Activated CD8-positive, alpha-beta memory T cell treated with anti-CD3 and anti-CD28 coated beads, Interleukin-2, amount 50 U/mL, for 4 hours (primary cell): Measurements from ENCODE around the gene FERMT1.
"Not testable (repeated sequence)": the region's sequence is repeated elsewhere in the genome, so short reads cannot be mapped to it uniquely, and the experiment has no call there.

Experiments
- DNase-seq: peaks from one replicate; pipeline ENCODE4 v3.0.0-alpha.2; 2020

The FERMT1 gene

GRCh38 chr20:6067763-6068318, 55.0 kb downstream of the FERMT1 start:
- DNase-seq = no peak

DNA sequence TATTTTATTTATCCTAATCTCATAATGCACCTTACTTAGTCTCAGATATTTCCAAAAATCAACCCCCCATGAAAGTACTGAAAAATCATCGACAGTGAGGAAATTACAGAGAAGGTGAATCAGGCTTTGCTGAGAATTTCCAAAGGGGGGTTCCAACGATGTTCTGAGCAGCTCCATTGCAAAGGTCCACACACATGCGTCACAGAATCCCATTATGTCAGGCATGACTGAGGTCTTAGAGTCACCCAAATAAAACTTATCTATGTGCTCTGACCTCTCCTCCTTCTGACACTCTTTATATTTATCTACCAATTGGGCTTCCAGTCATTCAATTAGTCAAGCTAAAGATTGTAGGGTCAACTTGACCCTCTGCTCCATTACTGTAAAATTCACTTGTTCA, 56.2 kb downstream of the FERMT1 start:
- no peak for DNase-seq

GRCh38 chr20:6061544-6061943, 61.3 kb downstream of the FERMT1 start:
- no peak for DNase-seq

DNA sequence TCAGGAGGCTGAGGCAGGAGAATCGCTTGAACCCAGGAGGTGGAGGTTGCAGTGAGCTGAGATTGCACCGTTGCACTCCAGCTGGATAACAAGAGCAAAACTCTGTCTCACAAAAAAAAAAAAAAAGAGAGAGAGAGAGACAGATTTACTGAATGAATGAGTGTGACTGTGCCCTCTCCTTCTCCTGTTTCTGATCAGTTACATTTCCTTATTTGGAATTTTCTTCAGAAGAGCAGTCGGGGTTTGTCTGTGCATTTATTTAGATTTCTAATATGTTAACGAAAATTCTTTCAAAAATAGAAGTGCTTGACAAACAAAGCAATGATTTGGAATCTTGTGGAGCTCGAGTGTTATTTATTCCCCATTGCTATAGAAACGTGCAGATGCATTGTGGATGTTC, 62.6 kb downstream of the FERMT1 start:
- no peak for DNase-seq

GRCh38 chr20:6058684-6059295, 64.0 kb downstream of the FERMT1 start:
- no peak for DNase-seq

DNA sequence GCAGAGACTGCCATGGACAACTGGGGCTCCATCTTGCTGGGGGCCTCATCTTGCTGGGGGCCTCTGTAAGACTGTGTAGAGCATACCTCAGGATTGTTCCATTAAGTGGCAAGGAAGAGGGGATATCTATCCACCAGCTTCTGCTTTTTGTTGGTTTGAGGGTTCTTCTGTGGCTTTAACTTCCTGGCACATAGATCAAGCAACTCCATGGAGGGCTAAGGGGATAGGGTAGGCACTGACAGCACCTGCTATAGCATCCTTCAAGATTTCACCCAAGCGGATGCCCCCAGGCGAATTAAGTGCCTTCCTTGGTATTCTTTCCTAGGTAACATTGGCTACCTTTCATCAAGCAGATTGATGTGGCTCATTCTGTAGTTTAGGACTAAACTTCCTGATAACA, 65.1 kb downstream of the FERMT1 start:
- DNase-seq = no peak

DNA sequence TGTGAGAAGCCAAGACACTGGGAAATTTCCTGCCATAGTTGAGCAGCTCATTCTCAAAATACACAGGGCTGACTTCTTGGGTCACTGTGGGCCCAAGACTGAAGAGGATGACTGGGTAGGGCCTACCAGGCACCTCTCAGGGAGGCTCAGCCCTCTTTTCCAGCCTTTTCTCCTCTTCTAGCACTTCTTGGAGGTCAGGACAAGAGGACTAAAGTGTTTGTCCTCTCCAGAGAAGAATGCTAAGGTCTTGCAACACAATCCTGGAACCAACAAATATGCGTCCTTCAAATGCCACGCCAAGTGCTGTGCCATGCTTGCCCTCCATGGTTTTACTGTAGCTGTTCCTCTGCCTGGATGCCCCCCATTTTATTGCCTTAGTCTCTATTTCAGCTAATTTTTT, 65.7 kb downstream of the FERMT1 start:
- no peak for DNase-seq

- DNase-seq = no peak
Measured at GRCh38 chr20:6055981-6056569, 66.8 kb downstream of the FERMT1 start.

GRCh38 chr20:6055161-6055783, 67.6 kb downstream of the FERMT1 start:
- no peak for DNase-seq

GRCh38 chr20:6054689-6055051, 68.2 kb downstream of the FERMT1 start:
- DNase-seq = not testable (repeated sequence)

DNA sequence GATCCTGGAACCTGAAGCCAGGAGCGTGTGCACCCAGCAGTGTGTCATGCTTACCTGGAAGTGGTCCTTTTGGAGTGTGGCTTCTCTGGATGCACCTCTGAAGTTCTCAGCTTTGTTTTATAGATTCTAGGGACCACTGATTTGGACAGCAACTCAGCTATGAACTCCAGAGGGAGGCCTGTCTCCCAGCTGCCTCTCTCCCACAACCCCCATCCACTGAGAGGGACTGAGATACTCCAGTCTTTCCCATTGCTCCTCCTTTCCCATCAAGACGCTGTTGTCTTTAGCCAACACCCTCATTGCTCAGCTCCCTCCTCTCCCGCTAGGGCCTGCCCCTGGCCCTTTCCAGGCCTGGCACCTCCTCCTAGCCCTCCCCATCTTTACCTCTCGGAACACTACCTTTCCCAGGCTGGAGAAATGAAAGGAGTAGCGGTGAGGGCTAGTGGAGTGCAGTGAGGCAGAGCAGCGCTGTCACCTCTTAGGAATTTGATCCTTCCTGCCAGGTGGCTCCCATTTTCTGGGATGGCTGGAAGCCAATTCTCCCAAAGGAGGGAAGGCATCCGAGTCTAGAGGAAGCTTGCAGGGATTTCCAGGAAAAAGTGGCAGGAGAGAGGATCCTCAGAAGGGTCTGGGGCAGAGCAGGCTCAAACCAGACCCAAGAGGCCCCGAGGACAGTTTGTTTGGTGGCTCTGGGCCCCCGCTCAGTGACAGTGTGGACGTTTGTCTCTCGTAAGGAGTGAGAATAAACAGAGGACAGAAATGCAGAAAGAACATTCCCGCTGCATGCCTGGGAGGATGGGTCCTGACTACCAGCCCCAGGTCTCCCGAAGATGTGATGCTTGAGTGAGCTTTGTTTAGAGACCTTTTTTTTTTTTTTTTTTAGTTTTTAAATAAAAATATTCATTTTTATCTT, 68.8 kb downstream of the FERMT1 start, which contains the start of gene LRRN4:
Gene LRRN4, minus strand, starts transcription at position 285 of the 913 bp plus-strand sequence. CDS start 1,261 bp downstream, outside the sequence.
- no peak for DNase-seq

- no peak for DNase-seq
Measured at GRCh38 chr20:6053064-6053775, 69.6 kb downstream of the FERMT1 start.

GRCh38 chr20:6051505-6051904, 71.3 kb downstream of the FERMT1 start:
- no peak for DNase-seq

- DNase-seq = no peak
Measured at GRCh38 chr20:6048391-6048790, 74.4 kb downstream of the FERMT1 start.

- DNase-seq = no peak
Measured at GRCh38 chr20:6046432-6046831, 76.4 kb downstream of the FERMT1 start.

GRCh38 chr20:6045566-6045965, 77.3 kb downstream of the FERMT1 start:
- no peak for DNase-seq

GRCh38 chr20:6044115-6044514, 78.7 kb downstream of the FERMT1 start:
- no peak for DNase-seq

- DNase-seq = no peak
Measured at GRCh38 chr20:6041808-6042265, 81.0 kb downstream of the FERMT1 start.

DNA sequence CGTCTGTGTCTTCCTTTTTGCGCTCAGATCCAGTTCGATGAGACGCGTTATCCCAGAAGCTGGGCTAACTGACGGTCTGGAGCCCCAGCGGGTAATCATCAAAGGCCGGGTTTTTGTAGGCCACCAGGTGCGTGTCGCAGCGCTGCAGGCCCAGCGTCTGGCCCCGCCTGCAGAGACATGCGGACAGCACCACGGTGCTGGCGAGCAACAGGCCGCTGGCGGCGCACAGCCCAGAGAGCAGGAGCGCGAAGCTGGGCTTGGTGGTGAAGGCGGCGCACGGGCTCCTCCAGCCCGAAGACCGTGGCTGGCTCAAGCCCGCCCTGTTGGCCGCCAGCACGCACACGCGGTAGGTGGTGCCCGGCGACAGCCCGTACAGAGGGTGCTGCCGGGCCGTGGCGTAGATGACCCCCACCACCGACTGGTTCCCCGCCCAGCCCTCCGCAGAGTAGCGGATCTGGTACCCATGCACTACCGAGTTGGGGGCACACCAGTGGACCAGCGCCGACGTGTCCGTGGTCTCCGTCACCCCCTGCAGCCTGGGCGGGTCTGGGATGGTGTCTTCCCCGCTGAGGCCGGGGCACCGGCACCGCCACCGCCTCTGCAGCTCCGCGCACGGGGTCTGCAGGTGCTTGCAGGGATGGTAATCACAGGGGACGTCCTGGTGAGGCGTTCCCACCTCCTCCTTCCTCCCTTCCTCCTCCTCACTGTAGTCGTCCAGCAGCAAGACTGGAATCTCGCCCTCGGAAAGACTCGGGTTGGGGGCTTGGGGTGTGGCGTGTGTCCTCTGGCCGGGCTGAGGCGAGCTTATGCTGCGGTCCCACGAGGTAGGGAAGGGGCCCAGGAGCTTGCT, 81.6 kb downstream of the FERMT1 start:
- DNase-seq = no peak

DNA sequence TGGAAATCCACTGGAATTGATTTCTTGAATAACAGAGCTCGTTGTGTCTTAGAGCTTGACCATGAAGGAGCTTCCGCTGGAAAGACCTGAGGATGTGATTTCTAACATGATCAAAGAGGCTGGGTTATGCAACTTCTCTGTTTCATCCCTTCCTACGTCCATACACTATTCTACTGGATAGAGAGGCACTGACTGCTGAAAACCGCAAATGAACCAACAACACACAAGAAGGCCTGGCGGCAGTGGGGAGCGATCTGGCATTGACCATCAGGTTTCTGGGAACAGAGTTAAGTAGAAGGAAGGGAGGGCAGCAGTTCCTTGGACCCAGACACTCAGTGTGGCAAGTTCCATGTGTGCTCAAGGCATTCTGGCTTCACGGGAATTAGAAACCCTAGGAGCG, 82.3 kb downstream of the FERMT1 start:
- no peak for DNase-seq

DNA sequence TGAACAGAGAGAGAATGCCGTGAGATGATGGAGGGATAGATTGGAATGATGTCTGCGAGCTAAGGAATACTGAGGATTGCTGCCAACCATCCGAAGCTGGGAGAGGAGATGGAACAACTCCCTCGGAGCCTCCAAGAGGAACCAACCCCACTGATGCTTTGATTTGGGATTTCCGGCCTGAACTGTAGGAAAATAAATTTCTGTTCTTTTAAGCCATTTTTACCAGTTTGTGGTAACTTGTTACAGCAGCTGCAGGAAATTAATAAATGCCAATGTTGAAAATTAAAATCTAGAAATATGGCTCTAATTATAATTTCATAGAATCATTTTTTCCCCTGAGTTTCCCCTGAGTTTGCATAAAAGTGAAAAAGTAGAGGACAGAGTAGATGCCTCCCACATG, 83.1 kb downstream of the FERMT1 start:
- DNase-seq = no peak
